Heart left ventricle (tissue), 13 donors: ENCODE data around the gene SCRN1.

Source experiments
- POLR2A ChIP-seq, 2 donors: fragments of 450-650 bp; IDR thresholded peaks; one replicate each; pipeline ENCODE4 v1.6.1; 2017; ENCODE audit warnings: antibody characterized with exemption in 2 of 2, mild to moderate bottlenecking in 2 of 2, moderate library complexity in 2 of 2
- TF ChIP-seq, protein P1 (sequence below), 12 donors: fragments of 200-600 bp; sonication (generic) in 4 of 12; IDR thresholded peaks; one replicate each; pipeline versions ENCODE4 v1.5.0 to v1.8.0; 2018 to 2022; ENCODE audit warnings: antibody characterized with exemption in 12 of 12, mild to moderate bottlenecking in 5 of 12
- donor health status: ischemic (EF 13 %, LVEDD 7.1; RV severe dilation, severe dysfunction).
- donor health status: DM: no; HTN: yes; CAD: no.
- donor health status: DM: no; HTN: no; CAD: no.
- donor health status: ischemic (EF 25% LVEDD 6.9; RV normal size, moderate dysfunction).
- donor health status: ischemic (EF 25% LVEDD 5.7; RV mildly dilated, moderate dysfunction).
- donor health status: ischemic (EF 35%, LVEDD 5.7; RV mildly dilated, moderate dysfunction).
- donor health status: nonischemic (EF 11% LVEDD 7.7; RV severe dilation, severe dysfunction).
- donor health status: DM: yes; HTN: yes; CAD: no.
- donor health status: PGD.
- donor health status: ischemic (EF 29% LVEDD 5.4; RV normal size, mild dysfunction).
- donor health status: nonischemic (EF 23%, LVEDD 6.1; RV moderate dilation, normal function).

DNA sequence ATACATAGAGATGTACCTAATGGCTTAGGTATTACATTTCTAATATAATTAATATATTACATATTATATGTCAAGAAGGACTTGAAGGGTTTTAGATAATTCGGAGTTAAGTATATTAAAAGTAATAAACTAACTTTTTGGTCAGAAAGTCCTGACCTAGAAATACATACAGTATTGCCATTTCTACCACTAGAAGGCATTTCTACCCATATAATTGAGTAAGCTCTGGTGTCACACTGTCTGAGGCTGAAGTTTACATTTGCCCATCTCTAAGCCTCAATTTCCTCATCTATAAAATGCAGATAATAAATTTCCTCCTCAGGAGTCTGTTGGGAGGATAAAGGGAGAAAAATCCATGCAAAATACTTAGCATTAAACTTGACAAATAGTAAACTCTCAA is 29.8 kb upstream of the SCRN1 start:
- TF ChIP-seq, protein P1, sequence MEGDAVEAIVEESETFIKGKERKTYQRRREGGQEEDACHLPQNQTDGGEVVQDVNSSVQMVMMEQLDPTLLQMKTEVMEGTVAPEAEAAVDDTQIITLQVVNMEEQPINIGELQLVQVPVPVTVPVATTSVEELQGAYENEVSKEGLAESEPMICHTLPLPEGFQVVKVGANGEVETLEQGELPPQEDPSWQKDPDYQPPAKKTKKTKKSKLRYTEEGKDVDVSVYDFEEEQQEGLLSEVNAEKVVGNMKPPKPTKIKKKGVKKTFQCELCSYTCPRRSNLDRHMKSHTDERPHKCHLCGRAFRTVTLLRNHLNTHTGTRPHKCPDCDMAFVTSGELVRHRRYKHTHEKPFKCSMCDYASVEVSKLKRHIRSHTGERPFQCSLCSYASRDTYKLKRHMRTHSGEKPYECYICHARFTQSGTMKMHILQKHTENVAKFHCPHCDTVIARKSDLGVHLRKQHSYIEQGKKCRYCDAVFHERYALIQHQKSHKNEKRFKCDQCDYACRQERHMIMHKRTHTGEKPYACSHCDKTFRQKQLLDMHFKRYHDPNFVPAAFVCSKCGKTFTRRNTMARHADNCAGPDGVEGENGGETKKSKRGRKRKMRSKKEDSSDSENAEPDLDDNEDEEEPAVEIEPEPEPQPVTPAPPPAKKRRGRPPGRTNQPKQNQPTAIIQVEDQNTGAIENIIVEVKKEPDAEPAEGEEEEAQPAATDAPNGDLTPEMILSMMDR (IDR thresholded peaks at IDR 0.05) = no peak
- TF ChIP-seq POLR2A (IDR thresholded peaks at IDR 0.05) = no peak
